H1 (cell line): Measurements from ENCODE around the gene S100A11. TPM values are rescaled to one million over a fixed set of nuclear protein-coding genes. Genes with fewer than 3 reads are reported as not detected.

Source experiments
- ATF3 ChIP-seq: IDR thresholded peaks from 2 replicates; pipeline ENCODE4 v1.6.1; 2011; ENCODE audit warnings: low read depth, mild to moderate bottlenecking, low read length; ENCODE audit not compliant: insufficient read depth
- BCL11A ChIP-seq, 2 experiments: IDR thresholded peaks; one replicate each; pipeline ENCODE4 v1.6.1; 2011; ENCODE audit warnings: low read depth in 2 of 2, low read length in 2 of 2, mild to moderate bottlenecking in 2 of 2
- CHD7 ChIP-seq: fragments of 300-600 bp; sonication (generic); IDR thresholded peaks from 2 replicates; pipeline ENCODE4 v1.7.1; 2012; ENCODE audit warnings: low read length, moderate library complexity, mild to moderate bottlenecking, inconsistent platforms; ENCODE audit not compliant: insufficient replicate concordance
- EGR1 ChIP-seq: IDR thresholded peaks from 2 replicates; pipeline ENCODE4 v1.6.1; 2011; ENCODE audit warnings: low read depth, low read length, borderline replicate concordance
- NANOG ChIP-seq: IDR thresholded peaks from 2 replicates; pipeline ENCODE4 v1.6.1; 2011; ENCODE audit warnings: low read length, low read depth, mild to moderate bottlenecking, inconsistent platforms; ENCODE audit not compliant: insufficient read depth, poor library complexity, severe bottlenecking
- SIRT6 ChIP-seq: IDR thresholded peaks from one replicate; pipeline ENCODE4 v1.7.1; 2012; ENCODE audit warnings: low read length, inconsistent platforms
- TAF1 ChIP-seq: IDR thresholded peaks from 2 replicates; pipeline ENCODE4 v1.6.1; 2011; ENCODE audit warnings: mild to moderate bottlenecking, low read depth, low read length
- TAF7 ChIP-seq: optimal IDR thresholded peaks from 2 replicates; pipeline ENCODE3; 2011; ENCODE audit warnings: low read depth, mild to moderate bottlenecking, inconsistent platforms, low read length, moderate library complexity, borderline replicate concordance
- polyA plus RNA-seq, 7 experiments: library from polyadenylated mRNA; depleted of rRNA in 3 of 7; stranded (reverse) in 5 of 7; unstranded in 2 of 7; fragments of >200 nt in 5 of 7; fragments of 200-250 nt in 2 of 7; gene quantifications; 1 replicate in 5 of 7; 2 replicates in 1 of 7; 4 replicates in 1 of 7; pipeline versions ENCODE4 v1.2.1 to v1.2.3, GENCODE V29; 2011 to 2013; ENCODE audit warnings: missing spikeins in 2 of 7, mixed read lengths in 2 of 7
- total RNA-seq: library from RNA; stranded (reverse); fragmentation: NEBNext Ultra II Directional; extraction: Animal tissue kit (Norgen Biotek cat#: 25700); gene quantifications from 2 replicates; pipeline ENCODE4 v1.2.1, GENCODE V29; 2021

S100A11 gene
- total and polyA plus RNA-seq, 2 of the 8 experiments (the other 6 are each of a cell fraction or from before 2014, with no cell fraction given), result 120 to 343 TPM

- TF ChIP-seq CHD7 (no peak), NANOG (no peak), SIRT6 (no peak), TAF7 (no peak), TAF1 (no peak), ATF3 (no peak), EGR1 (no peak), BCL11A (IDR thresholded peaks at IDR 0.05; ENCODE audit: low read depth in 2 of 2, low read length in 2 of 2) (no peak)
Measured at GRCh38 chr1:152067929-152068328, 31.1 kb upstream of the S100A11 start (continued).
